ENCODE results near the gene BCL2L13. TPM values are rescaled to one million over a fixed set of nuclear protein-coding genes. Genes with fewer than 3 reads are reported as not detected.

Gene BCL2L13
- total and polyA plus RNA-seq, 8 donors: 13.7 to 74.1 (median 30.6) TPM

DNA sequence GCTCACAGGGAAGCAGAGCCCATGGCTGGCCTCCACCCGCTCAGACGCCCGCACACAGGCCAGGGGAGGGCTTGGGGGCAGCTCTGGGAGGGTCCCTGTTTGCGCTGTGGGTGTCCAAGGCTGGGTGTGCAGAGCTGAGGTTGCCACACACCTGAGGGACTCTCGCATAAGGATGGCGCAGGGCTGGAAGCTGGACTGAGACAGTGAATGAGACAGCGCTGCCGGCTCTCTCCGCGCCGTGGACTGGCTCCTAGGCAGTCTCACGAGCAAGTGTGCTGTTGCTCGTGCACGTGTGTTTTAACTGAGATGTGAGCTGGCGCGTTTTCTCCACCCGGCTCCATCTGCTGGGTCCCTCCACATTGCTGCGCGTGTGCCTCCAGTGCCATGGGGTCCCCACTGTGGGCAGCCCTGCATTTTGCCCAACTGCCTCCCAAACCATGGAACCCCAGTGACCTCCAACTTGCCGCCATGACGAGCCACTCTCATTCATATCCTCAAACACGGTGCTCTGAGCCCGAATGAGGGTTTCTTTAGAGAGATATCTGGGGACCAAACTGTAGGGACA is 139.9 kb downstream of the BCL2L13 start:
- intact Hi-C loops (cut with DNase I; ENCODE audit: low total_unique reads): no loop called here
- peak overlapping the region in 1 of 4 donors; percentile 33 for H3K4me3 ChIP-seq
- H3K4me1 ChIP-seq: peaks cover 15 to 51% (median 34%) of the 10 kb centered on the region in 4 donors
- no peaks in the 10 kb centered on the region for H3K36me3 ChIP-seq
- H3K9me3 ChIP-seq: no peaks in the 10 kb centered on the region
- 88 to 97% (median 95%) methylated on average over 12 to 23 of the region's 23 CpGs for whole genome bisulfite sequencing, 5 donors
- H3K27me3 ChIP-seq: peaks cover 0 to 8% (median 0%) of the 10 kb centered on the region in 3 donors
- TF ChIP-seq EP300 (IDR thresholded peaks at IDR 0.05) (no peak), POLR2AphosphoS5 (IDR thresholded peaks at IDR 0.05) (no peak), POLR2A (IDR thresholded peaks at IDR 0.05) (no peak)
- TF ChIP-seq, protein P1, sequence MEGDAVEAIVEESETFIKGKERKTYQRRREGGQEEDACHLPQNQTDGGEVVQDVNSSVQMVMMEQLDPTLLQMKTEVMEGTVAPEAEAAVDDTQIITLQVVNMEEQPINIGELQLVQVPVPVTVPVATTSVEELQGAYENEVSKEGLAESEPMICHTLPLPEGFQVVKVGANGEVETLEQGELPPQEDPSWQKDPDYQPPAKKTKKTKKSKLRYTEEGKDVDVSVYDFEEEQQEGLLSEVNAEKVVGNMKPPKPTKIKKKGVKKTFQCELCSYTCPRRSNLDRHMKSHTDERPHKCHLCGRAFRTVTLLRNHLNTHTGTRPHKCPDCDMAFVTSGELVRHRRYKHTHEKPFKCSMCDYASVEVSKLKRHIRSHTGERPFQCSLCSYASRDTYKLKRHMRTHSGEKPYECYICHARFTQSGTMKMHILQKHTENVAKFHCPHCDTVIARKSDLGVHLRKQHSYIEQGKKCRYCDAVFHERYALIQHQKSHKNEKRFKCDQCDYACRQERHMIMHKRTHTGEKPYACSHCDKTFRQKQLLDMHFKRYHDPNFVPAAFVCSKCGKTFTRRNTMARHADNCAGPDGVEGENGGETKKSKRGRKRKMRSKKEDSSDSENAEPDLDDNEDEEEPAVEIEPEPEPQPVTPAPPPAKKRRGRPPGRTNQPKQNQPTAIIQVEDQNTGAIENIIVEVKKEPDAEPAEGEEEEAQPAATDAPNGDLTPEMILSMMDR (IDR thresholded peaks at IDR 0.05): no peak
- no peak overlapping the region for H3K27ac ChIP-seq
- DNase-seq: no peak

DNA sequence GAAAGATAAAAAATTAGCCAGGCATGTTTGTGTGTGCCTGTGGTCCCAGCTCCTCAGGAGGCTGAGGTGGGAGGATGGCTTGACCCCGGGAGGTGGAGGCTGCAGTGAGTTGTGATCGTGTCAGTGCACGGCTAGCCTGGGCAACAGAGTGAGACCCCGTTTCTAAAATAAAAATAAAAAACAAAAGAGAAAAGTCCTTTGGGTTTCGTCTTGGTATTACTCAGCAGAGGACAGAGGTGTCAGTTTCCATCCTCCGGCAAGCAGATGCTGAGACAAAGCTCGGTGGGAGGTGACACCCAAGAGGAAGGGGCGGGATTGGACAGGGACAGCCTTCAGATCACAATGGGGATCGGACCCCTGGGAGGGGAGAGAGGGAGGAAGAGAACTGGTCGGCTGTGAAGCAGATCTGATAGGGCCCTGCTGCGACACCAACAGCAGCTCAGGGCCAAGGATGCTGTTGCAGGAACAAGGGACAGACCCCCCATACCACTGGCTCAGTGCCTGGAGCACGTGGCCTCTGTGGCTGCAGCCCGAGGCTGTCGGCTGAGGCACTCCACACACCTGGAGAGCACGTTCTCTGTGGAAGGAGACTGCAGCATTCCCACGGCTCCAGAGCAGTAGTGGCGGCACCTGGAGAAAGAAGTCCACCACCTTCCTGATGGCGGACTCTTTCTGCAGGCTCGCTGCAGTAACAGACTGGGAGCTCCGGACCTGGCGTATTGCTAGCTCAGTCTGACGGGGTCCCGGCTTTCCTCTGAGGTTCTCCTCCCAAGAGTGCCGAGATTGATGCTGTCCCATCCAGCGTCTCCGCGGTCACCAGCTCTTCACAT is 140.9 kb downstream of the BCL2L13 start:
- H3K36me3 ChIP-seq: no peaks in the 10 kb centered on the region
- peaks cover 0 to 8% (median 0%) of the 10 kb centered on the region in 3 donors for H3K27me3 ChIP-seq
- DNase-seq: no peak
- 71 to 81% (median 76%) methylated on average over 21 to 27 of the region's 27 CpGs for WGBS, 5 donors
- no peak for TF ChIP-seq POLR2A (IDR thresholded peaks at IDR 0.05)
- TF ChIP-seq POLR2AphosphoS5 (IDR thresholded peaks at IDR 0.05): no peak
- TF ChIP-seq, protein P1 (IDR thresholded peaks at IDR 0.05): no peak
- no peak for TF ChIP-seq EP300 (IDR thresholded peaks at IDR 0.05)
- H3K9me3 ChIP-seq: no peaks in the 10 kb centered on the region
- H3K4me3 ChIP-seq: no peak overlapping the region
- H3K27ac ChIP-seq: no peak overlapping the region
- intact Hi-C loops (cut with DNase I; ENCODE audit: low total_unique reads): no loop called here
- peaks cover 12 to 47% (median 29%) of the 10 kb centered on the region in 4 donors for H3K4me1 ChIP-seq

DNA sequence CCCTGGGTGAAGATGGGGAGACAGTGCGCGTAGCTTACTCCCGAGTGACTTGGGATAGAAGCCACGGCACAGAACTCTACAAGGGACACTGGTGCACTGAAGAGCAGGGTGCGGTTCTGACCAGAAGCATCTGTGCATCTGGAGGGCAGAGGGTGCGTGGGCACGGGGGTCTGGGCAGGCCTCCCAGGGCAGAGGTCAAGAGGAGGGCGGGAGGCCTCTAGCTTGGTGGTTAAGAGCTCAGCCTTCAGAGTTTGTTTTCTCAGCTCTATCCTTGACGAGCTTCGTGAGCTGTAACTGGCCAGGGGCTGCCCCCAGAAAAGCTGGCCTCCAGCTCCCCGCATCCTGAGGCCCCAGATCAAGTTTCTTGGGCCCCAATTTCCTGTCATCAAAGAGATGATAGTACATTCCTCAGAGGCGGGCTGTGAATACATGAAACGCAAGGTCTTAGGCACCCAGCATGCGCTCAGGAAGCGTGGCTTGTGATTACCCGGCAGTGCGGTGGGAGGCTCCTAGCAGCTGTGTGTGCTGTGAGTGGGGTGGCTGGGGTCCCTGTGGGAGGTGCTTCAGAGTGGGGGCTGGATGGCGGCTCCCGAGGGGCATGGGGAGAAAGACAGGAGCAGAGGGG is 141.7 kb downstream of the BCL2L13 start:
- no peak for TF ChIP-seq POLR2A (IDR thresholded peaks at IDR 0.05)
- TF ChIP-seq POLR2AphosphoS5 (IDR thresholded peaks at IDR 0.05): no peak
- TF ChIP-seq EP300 (IDR thresholded peaks at IDR 0.05): no peak
- TF ChIP-seq, protein P1 (IDR thresholded peaks at IDR 0.05): no peak
- DNase-seq: no peak
- WGBS, 5 donors: 74 to 84% (median 79%) methylated on average over 13 to 19 of the region's 19 CpGs
- H3K36me3 ChIP-seq: no peaks in the 10 kb centered on the region
- no peak overlapping the region for H3K27ac ChIP-seq
- H3K4me3 ChIP-seq: no peak overlapping the region
- intact Hi-C loops (cut with DNase I; ENCODE audit: low total_unique reads): no loop called here
- peaks cover 12 to 40% (median 24%) of the 10 kb centered on the region in 4 donors for H3K4me1 ChIP-seq
- peaks cover 0 to 8% (median 0%) of the 10 kb centered on the region in 3 donors for H3K27me3 ChIP-seq
- no peaks in the 10 kb centered on the region for H3K9me3 ChIP-seq

Small RNA genes within 50 kb of the gene (small RNA-seq; reads per million reads assigned to genes)
- gene MIR3198-1: 0 reads per million in 4 donors

Other genes with a start within 250 kb of the BCL2L13 start
- gene SLC25A18, start 75.3 kb upstream of the BCL2L13 start, total RNA-seq: 1 to 10 TPM in 4 of 5 donors, not detected in 1; 1.2 to 2.0 (median 1.7) TPM
- 1 to 10 TPM in 2 of 3 donors, under 1 TPM in 1; 0.70 to 3.1 (median 1.9) TPM for gene SLC25A18, start 75.3 kb upstream of the BCL2L13 start, polyA plus RNA-seq
- gene ATP6V1E1, start 10.0 kb upstream of the BCL2L13 start, total RNA-seq: 100 to 1,000 TPM in 2 of 5 donors, 10 to 100 TPM in 3; 22.2 to 284 (median 58.7) TPM
- gene ATP6V1E1, start 10.0 kb upstream of the BCL2L13 start, polyA plus RNA-seq: 100 to 1,000 TPM; 101 to 150 (median 133) TPM
- gene BID, start 135.7 kb downstream of the BCL2L13 start, total RNA-seq: 10 to 100 TPM in 4 of 5 donors, 1 to 10 TPM in 1; 1.2 to 50.9 (median 24.0) TPM
- 10 to 100 TPM; 15.2 to 24.4 (median 15.3) TPM for gene BID, start 135.7 kb downstream of the BCL2L13 start, polyA plus RNA-seq

All from stomach (tissue), 9 donors.